Activated T-cell treated with anti-CD3 and anti-CD28 coated beads, Interleukin-2, amount 50 U/mL, for 4 hours (primary cell): ENCODE data around the gene MRPL12. TPM values are rescaled to one million over a fixed set of nuclear protein-coding genes. Genes with fewer than 3 reads are reported as not detected.
"Not testable (repeated sequence)": the region's sequence is repeated elsewhere in the genome, so short reads cannot be mapped to it uniquely, and the experiment has no call there.

Experiments used
- ATAC-seq, 2 donors: fragments of 200-7000 bp; cut with Tn5 transposase; one replicate each; pipeline ENCODE4 v1.10.0; 2021
- DNase-seq: peaks from one replicate; pipeline ENCODE4 v3.0.0-alpha.2; 2020
- H3K27me3 Mint-ChIP-seq: one replicate; pipeline ENCODE4 v1.8.0; 2021; ENCODE audit warnings: low read depth, mixed read lengths
- H3K36me3 Mint-ChIP-seq: one replicate; pipeline ENCODE4 v1.8.0; 2022; ENCODE audit warnings: mixed read lengths; ENCODE audit not compliant: insufficient read depth
- H3K4me1 Mint-ChIP-seq: one replicate; pipeline ENCODE4 v1.8.0; 2021; ENCODE audit warnings: low read depth, mixed read lengths
- H3K4me3 Mint-ChIP-seq: one replicate; pipeline ENCODE4 v1.8.0; 2021; ENCODE audit warnings: mild to moderate bottlenecking, moderate library complexity, mixed read lengths
- H3K9me3 Mint-ChIP-seq: one replicate; pipeline ENCODE4 v1.8.0; 2021; ENCODE audit warnings: mixed read lengths
- total RNA-seq, 3 donors: library from RNA; stranded (reverse); gene quantifications; one replicate each; pipeline ENCODE4 v1.2.1, GENCODE V29; 2021

The MRPL12 gene
- total RNA-seq, 3 donors from 2014 or later, result 294 to 372 (median 359) TPM

- DNase-seq (no peak), ATAC-seq (no peak)
- Mint-ChIP-seq H3K36me3 (no peaks in the 10 kb centered on the region), H3K4me1 (no peaks in the 10 kb centered on the region), H3K27me3 (peaks cover 27% of the 10 kb centered on the region), H3K9me3 (no peaks in the 10 kb centered on the region), H3K4me3 (no peak overlapping the region)
Observed at GRCh38 chr17:81727324-81728031, 24.3 kb downstream of the MRPL12 start.

- Mint-ChIP-seq H3K9me3 (no peaks in the 10 kb centered on the region), H3K27me3 (peaks cover 29% of the 10 kb centered on the region), H3K4me1 (peaks cover 9% of the 10 kb centered on the region), H3K4me3 (no peak overlapping the region), H3K36me3 (no peaks in the 10 kb centered on the region)
- DNase-seq, result peak; percentile 55
- peak; percentile 90 to 95 for ATAC-seq
Observed at GRCh38 chr17:81733507-81734404, 30.6 kb downstream of the MRPL12 start.

- no peak for ATAC-seq
- Mint-ChIP-seq H3K27me3 (peaks cover 29% of the 10 kb centered on the region), H3K36me3 (no peaks in the 10 kb centered on the region), H3K9me3 (no peaks in the 10 kb centered on the region), H3K4me3 (no peak overlapping the region), H3K4me1 (peaks cover 9% of the 10 kb centered on the region)
- DNase-seq, result no peak
Observed at GRCh38 chr17:81734405-81735263, 31.5 kb downstream of the MRPL12 start.

- ATAC-seq, result peak; percentile 23 to 26
- Mint-ChIP-seq H3K4me1 (peaks cover 9% of the 10 kb centered on the region), H3K4me3 (peak overlapping the region; percentile 26), H3K27me3 (peaks cover 29% of the 10 kb centered on the region), H3K36me3 (no peaks in the 10 kb centered on the region), H3K9me3 (no peaks in the 10 kb centered on the region)
- DNase-seq, result no peak
Observed at GRCh38 chr17:81735264-81736102, 32.3 kb downstream of the MRPL12 start.

- peaks cover 17% of the 10 kb centered on the region for H3K27me3 Mint-ChIP-seq
- DNase-seq (no peak), ATAC-seq (no peak)
- no peaks in the 10 kb centered on the region for H3K36me3 Mint-ChIP-seq
- H3K4me3 Mint-ChIP-seq, result no peak overlapping the region
- peaks cover 11% of the 10 kb centered on the region for H3K4me1 Mint-ChIP-seq
- no peaks in the 10 kb centered on the region for H3K9me3 Mint-ChIP-seq
Observed at GRCh38 chr17:81737947-81738800, 35.0 kb downstream of the MRPL12 start.

GRCh38 chr17:81738801-81739393, 35.7 kb downstream of the MRPL12 start:
- Mint-ChIP-seq H3K27me3 (peaks cover 10% of the 10 kb centered on the region), H3K9me3 (no peaks in the 10 kb centered on the region), H3K36me3 (no peaks in the 10 kb centered on the region), H3K4me3 (no peak overlapping the region), H3K4me1 (peaks cover 7% of the 10 kb centered on the region)
- ATAC-seq (no peak), DNase-seq (no peak)

- not testable (repeated sequence) for H3K36me3 Mint-ChIP-seq, H3K9me3 Mint-ChIP-seq, H3K27me3 Mint-ChIP-seq, H3K4me3 Mint-ChIP-seq, H3K4me1 Mint-ChIP-seq, DNase-seq, ATAC-seq
Observed at GRCh38 chr17:81739593-81739992, 36.4 kb downstream of the MRPL12 start.

GRCh38 chr17:81740395-81740961, 37.3 kb downstream of the MRPL12 start:
- Mint-ChIP-seq H3K36me3 (no peaks in the 10 kb centered on the region), H3K4me1 (peaks cover 6% of the 10 kb centered on the region), H3K4me3 (no peak overlapping the region), H3K9me3 (no peaks in the 10 kb centered on the region), H3K27me3 (peaks cover 7% of the 10 kb centered on the region)
- ATAC-seq (no peak), DNase-seq (no peak)

- Mint-ChIP-seq H3K4me3 (no peak overlapping the region), H3K4me1 (peaks cover 2% of the 10 kb centered on the region), H3K27me3 (peaks cover 2% of the 10 kb centered on the region), H3K9me3 (no peaks in the 10 kb centered on the region), H3K36me3 (no peaks in the 10 kb centered on the region)
- DNase-seq (no peak), ATAC-seq (peak in 1 of 2 donors; percentile 23)
Observed at GRCh38 chr17:81741049-81741593, 38.0 kb downstream of the MRPL12 start.

- ATAC-seq (no peak), DNase-seq (no peak)
- Mint-ChIP-seq H3K4me3 (no peak overlapping the region), H3K27me3 (peaks cover 2% of the 10 kb centered on the region), H3K4me1 (peaks cover 2% of the 10 kb centered on the region), H3K36me3 (no peaks in the 10 kb centered on the region), H3K9me3 (no peaks in the 10 kb centered on the region)
Observed at GRCh38 chr17:81741594-81742452, 38.7 kb downstream of the MRPL12 start.
